GM12874 (cell line): ENCODE measurements around the gene C3orf18.

Experiments used
- CTCF ChIP-seq: IDR thresholded peaks from 2 replicates; pipeline ENCODE4 v1.5.1; 2011; ENCODE audit warnings: low read depth, mild to moderate bottlenecking, control low read depth, low read length, moderate library complexity; ENCODE audit not compliant: insufficient read depth

C3orf18 gene

GRCh38 chr3:50531201-50531600, 36.3 kb downstream of the C3orf18 start:
- no peak for TF ChIP-seq CTCF

- TF ChIP-seq CTCF = no peak
Observed at GRCh38 chr3:50530001-50530970, 37.3 kb downstream of the C3orf18 start.

- TF ChIP-seq CTCF = no peak
Observed at GRCh38 chr3:50525987-50526386, 41.6 kb downstream of the C3orf18 start.

- no peak for TF ChIP-seq CTCF
Observed at GRCh38 chr3:50525191-50525910, 42.2 kb downstream of the C3orf18 start.

GRCh38 chr3:50524746-50525145, 42.8 kb downstream of the C3orf18 start:
- TF ChIP-seq CTCF = no peak

GRCh38 chr3:50523279-50523811, 44.2 kb downstream of the C3orf18 start:
- TF ChIP-seq CTCF = no peak

- no peak for TF ChIP-seq CTCF
Observed at GRCh38 chr3:50521572-50521971, 46.0 kb downstream of the C3orf18 start.
